WERI-Rb-1 (cell line): ENCODE measurements around the gene ATP2B2.

Experiments used
- DNase-seq: peaks from one replicate; pipeline ENCODE4 v3.0.0-alpha.2; 2020
- H3K27ac ChIP-seq: fragments of 250-450 bp; sonication (Bioruptor Pico); 2 replicates; pipeline ENCODE4 v1.5.1; 2020; ENCODE audit warnings: mild to moderate bottlenecking, moderate library complexity
- H3K27me3 ChIP-seq: fragments of 250-450 bp; sonication (Bioruptor Pico); 2 replicates; pipeline ENCODE4 v1.5.1; 2021; ENCODE audit warnings: mild to moderate bottlenecking, low read depth, moderate library complexity; ENCODE audit not compliant: insufficient read depth, severe bottlenecking
- H3K36me3 ChIP-seq: fragments of 250-450 bp; sonication (Bioruptor Pico); 2 replicates; pipeline ENCODE4 v1.5.1; 2020; ENCODE audit warnings: mild to moderate bottlenecking, moderate library complexity
- H3K4me3 ChIP-seq: 2 replicates; pipeline ENCODE4 v1.5.1; 2011; ENCODE audit warnings: low read depth, mild to moderate bottlenecking, control low read depth, low read length
- H3K9me3 ChIP-seq: fragments of 250-450 bp; sonication (Bioruptor Pico); 2 replicates; pipeline ENCODE4 v1.5.1; 2021; ENCODE audit warnings: mild to moderate bottlenecking, moderate library complexity; ENCODE audit not compliant: severe bottlenecking
- TF ChIP-seq, protein P1 (sequence below): IDR thresholded peaks from 2 replicates; pipeline ENCODE4 v1.5.1; 2011; ENCODE audit warnings: low read depth, mild to moderate bottlenecking, control low read depth, inconsistent platforms, low read length

The ATP2B2 gene

GRCh38 chr3:10363935-10364334 is 141.5 kb downstream of the ATP2B2 start:
- H3K27ac ChIP-seq: no peak overlapping the region
- no peak for DNase-seq
- H3K9me3 ChIP-seq: no peaks in the 10 kb centered on the region
- H3K4me3 ChIP-seq: no peak overlapping the region
- no peaks in the 10 kb centered on the region for H3K27me3 ChIP-seq
- H3K36me3 ChIP-seq: no peaks in the 10 kb centered on the region
- TF ChIP-seq, protein P1, sequence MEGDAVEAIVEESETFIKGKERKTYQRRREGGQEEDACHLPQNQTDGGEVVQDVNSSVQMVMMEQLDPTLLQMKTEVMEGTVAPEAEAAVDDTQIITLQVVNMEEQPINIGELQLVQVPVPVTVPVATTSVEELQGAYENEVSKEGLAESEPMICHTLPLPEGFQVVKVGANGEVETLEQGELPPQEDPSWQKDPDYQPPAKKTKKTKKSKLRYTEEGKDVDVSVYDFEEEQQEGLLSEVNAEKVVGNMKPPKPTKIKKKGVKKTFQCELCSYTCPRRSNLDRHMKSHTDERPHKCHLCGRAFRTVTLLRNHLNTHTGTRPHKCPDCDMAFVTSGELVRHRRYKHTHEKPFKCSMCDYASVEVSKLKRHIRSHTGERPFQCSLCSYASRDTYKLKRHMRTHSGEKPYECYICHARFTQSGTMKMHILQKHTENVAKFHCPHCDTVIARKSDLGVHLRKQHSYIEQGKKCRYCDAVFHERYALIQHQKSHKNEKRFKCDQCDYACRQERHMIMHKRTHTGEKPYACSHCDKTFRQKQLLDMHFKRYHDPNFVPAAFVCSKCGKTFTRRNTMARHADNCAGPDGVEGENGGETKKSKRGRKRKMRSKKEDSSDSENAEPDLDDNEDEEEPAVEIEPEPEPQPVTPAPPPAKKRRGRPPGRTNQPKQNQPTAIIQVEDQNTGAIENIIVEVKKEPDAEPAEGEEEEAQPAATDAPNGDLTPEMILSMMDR: no peak

DNA sequence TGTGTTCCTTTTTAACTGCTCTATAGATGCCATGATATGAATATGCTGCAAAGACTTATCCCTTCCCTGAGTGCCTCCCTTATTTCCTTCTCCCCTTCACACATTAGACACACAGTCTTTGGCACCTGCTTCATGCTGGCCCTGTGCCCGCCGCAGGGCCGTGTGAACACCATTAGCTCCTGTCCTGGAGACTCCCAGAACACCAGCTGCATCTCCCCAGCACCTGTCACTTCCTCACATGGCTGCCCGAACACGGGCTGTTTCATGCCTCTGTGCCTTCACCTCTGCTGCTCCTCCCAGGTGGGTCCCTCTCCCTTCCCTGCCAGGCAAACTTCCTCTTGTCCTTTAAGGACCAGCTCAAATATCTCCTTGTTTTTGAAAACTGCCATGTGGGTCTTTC is 144.0 kb downstream of the ATP2B2 start:
- no peak overlapping the region for H3K27ac ChIP-seq
- H3K9me3 ChIP-seq: no peaks in the 10 kb centered on the region
- no peaks in the 10 kb centered on the region for H3K36me3 ChIP-seq
- TF ChIP-seq, protein P1: no peak
- H3K4me3 ChIP-seq: no peak overlapping the region
- DNase-seq: no peak
- no peaks in the 10 kb centered on the region for H3K27me3 ChIP-seq

DNA sequence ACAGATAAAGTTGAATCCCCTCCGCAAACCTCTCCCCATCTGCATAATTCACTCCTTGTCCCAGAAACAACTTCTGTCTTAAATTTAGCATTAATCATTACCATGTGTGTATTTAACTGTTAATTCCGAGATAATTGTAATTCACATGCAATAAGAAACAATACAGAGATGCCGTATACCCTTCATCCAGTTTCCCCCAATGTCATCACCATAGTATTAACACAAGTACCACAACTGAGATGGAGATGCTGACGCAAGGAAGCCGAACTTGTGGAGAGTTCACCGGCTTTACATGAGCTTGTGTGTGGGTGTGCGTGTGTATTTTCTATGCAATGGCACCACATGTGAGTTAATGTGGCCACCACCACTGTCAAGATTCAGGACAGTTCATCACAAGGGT is 144.9 kb downstream of the ATP2B2 start:
- no peak for DNase-seq

DNA sequence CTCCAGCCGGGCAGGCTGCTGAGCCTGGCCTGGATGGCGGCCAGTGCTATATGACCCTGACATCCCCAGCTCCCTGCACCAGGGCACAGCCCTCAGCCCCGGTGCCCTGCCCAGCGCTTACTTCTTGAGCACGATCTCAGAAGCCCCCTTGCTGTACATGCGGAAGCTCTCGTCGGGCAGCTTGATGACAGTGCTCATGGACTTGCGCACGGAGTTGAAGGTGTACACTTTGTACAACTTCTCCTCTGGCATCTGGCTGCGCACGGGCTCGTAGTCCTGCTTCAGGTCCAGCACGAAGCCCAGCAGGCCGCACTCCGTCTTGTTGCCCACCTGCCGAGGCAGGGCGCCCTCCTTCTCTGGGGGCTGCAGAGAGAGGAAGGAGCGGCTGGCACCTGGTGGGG is 145.6 kb downstream of the ATP2B2 start:
- H3K36me3 ChIP-seq: no peaks in the 10 kb centered on the region
- H3K9me3 ChIP-seq: no peaks in the 10 kb centered on the region
- no peak overlapping the region for H3K4me3 ChIP-seq
- H3K27me3 ChIP-seq: no peaks in the 10 kb centered on the region
- H3K27ac ChIP-seq: no peak overlapping the region
- TF ChIP-seq, protein P1: no peak
- no peak for DNase-seq

More for the DNA sequence above, 144.9 kb downstream of the ATP2B2 start:
- Histone ChIP-seq H3K27me3 (no peaks in the 10 kb centered on the region), H3K9me3 (no peaks in the 10 kb centered on the region), H3K27ac (no peak overlapping the region), H3K36me3 (no peaks in the 10 kb centered on the region), H3K4me3 (no peak overlapping the region)
- TF ChIP-seq, protein P1: no peak

DNA sequence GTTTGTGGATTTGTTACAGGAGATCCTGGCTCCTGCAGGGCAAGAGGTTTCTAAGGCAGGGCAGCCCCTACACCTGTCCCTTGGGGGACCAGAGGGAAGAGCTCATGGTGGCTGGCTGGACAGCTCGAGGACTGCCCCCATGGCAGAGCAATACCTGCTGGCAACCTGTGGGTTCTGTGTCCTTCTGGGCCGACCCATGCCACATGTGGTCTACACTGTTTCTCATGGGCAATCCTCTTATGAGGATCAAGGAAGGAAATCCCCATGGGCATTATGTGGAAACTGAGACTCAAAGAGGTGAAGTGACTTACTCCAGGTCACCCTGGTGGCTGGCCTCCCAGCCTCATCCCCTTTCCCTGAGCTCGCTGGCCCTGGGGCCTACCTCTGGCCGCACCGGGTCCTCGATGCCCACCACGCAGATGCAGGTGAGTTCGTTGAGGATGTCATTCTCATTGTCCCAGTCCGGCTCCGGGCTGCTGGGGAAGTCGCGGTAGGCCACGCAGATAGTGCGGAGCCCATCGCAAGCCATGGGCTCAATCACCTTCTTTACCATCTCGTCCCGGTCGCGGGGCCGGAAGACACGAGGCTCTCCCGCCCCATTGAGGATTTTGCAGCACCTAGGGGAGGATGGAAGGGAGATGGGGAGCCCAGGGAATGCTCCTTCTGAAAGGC is 146.9 kb downstream of the ATP2B2 start:
- Histone ChIP-seq H3K4me3 (no peak overlapping the region), H3K9me3 (no peaks in the 10 kb centered on the region), H3K27ac (no peak overlapping the region), H3K27me3 (no peaks in the 10 kb centered on the region), H3K36me3 (no peaks in the 10 kb centered on the region)
- no peak for DNase-seq
- TF ChIP-seq, protein P1: no peak
